Thyroid gland (tissue), 4 donors: ENCODE results near the gene SSX2IP. TPM values are rescaled to one million over a fixed set of nuclear protein-coding genes. Genes with fewer than 3 reads are reported as not detected.
A peak's percentile ranks its signal among the peaks of the same experiment; 100 is the strongest.
"Not testable (repeated sequence)": the region's sequence is repeated elsewhere in the genome, so short reads cannot be mapped to it uniquely, and the experiment has no call there.

Experiments used
- DNase-seq, 2 donors: peaks; one replicate each; pipeline ENCODE4 v3.0.0-alpha.2; 2019
- H3K27ac ChIP-seq, 3 donors: fragments of 200-600 bp; sonication (generic); 1 replicate in 2 of 3; 2 replicates in 1 of 3; pipeline ENCODE4 v1.5.1; 2016 to 2019; ENCODE audit warnings: mild to moderate bottlenecking in 1 of 3, moderate library complexity in 1 of 3
- H3K27me3 ChIP-seq: fragments of 200-600 bp; sonication (generic); one replicate; pipeline ENCODE4 v1.5.1; 2019
- H3K36me3 ChIP-seq, 2 donors: fragments of 200-600 bp; sonication (generic); one replicate each; pipeline ENCODE4 v1.5.1; 2016 to 2019
- H3K4me1 ChIP-seq, 2 donors: fragments of 200-600 bp; sonication (generic); one replicate each; pipeline ENCODE4 v1.5.1; 2017 to 2019
- H3K4me3 ChIP-seq, 3 donors: fragments of 200-600 bp; sonication (generic); replicated peaks in 1 of 3; 1 replicate in 2 of 3; 2 replicates in 1 of 3; pipeline ENCODE4 v1.5.1; 2016; ENCODE audit warnings: mild to moderate bottlenecking in 1 of 3
- H3K9me3 ChIP-seq: fragments of 200-600 bp; sonication (generic); one replicate; pipeline ENCODE4 v1.5.1; 2017
- POLR2A ChIP-seq, 2 donors: fragments of 450-650 bp; IDR thresholded peaks; one replicate each; pipeline ENCODE4 v1.6.1; 2017; ENCODE audit warnings: antibody characterized with exemption in 2 of 2, mild to moderate bottlenecking in 2 of 2, moderate library complexity in 1 of 2
- WGBS, 2 donors: methylation state at CpG; one replicate each; pipeline ENCODE4 v1.1.5; 2017; 5-methylcytosine and 5-hydroxymethylcytosine counted together
- intact Hi-C: fragments of 100-400 bp; cut with DNase I; formaldehyde crosslinking; loops from one replicate; pipeline ENCODE4 v1.15.1; 2023
- total RNA-seq, 4 donors: library from RNA; depleted of rRNA; stranded (reverse); fragments of >200 nt; gene quantifications; one replicate each; pipeline ENCODE4 v1.2.3, GENCODE V29; 2016
- TF ChIP-seq, protein P1 (sequence below), 6 experiments: fragments of 200-600 bp in 3 of 6; fragments of 450-650 bp in 3 of 6; sonication (generic) in 3 of 6; IDR thresholded peaks; one replicate each; pipeline ENCODE4 v1.5.1; 2016 to 2019; ENCODE audit warnings: antibody characterized with exemption in 6 of 6, mild to moderate bottlenecking in 2 of 6, inconsistent platforms in 1 of 6, moderate library complexity in 1 of 6

SSX2IP gene
- total RNA-seq, 4 donors from 2014 or later, result 9.0 to 11.4 (median 9.5) TPM

DNA sequence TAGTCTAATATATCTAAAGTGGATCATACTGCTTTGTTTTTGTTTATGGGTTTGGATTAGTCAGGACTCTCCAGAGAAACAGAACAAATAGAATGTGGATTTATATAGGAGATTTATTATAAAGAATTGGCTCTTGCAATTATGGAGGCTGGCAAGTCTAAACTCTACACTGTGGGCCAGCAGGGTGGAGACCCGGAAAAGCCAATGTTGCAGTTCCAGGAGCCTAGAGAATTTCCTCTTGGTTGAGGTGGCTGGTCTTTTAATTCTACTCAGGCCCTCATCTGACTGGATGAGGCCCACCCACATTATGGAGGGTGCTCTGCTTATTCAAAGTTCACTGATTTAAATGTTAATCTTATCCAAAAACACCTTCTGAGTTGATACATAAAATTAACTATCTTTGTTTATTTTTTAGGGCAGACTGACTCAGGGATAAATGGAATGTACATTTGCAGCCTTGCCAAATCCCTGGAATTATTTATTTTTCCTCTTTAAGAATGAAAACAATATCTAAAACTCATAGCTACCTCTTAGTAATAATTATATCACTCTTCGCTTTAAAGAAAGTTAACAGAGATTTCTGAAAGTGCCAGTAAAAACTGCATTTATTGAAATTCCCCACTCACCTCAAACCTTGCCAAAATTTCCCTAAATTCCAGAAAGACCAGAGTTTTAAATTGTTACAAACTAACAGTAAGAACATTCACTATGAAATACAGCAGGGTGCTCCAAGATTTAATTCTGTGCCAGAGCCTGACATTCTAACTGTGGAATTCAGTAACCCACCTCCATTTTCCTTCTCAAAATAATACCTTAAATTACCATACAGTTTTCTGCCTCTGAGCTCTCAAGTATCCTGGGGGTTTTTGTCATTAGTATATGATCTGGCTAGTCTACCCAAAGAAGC is 36.6 kb upstream of the SSX2IP start:
- DNase-seq, result no peak
- Histone ChIP-seq H3K9me3 (no peaks in the 10 kb centered on the region), H3K4me3 (no peak overlapping the region), H3K27ac (no peak overlapping the region), H3K4me1 (no peaks in the 10 kb centered on the region), H3K36me3 (no peaks in the 10 kb centered on the region), H3K27me3 (no peaks in the 10 kb centered on the region)
- intact Hi-C loops, result no loop called here
- 83 to 89% methylated on average over 2 of the region's 2 CpGs for WGBS, 2 donors
- TF ChIP-seq POLR2A (IDR thresholded peaks at IDR 0.05), result no peak
- TF ChIP-seq, protein P1, sequence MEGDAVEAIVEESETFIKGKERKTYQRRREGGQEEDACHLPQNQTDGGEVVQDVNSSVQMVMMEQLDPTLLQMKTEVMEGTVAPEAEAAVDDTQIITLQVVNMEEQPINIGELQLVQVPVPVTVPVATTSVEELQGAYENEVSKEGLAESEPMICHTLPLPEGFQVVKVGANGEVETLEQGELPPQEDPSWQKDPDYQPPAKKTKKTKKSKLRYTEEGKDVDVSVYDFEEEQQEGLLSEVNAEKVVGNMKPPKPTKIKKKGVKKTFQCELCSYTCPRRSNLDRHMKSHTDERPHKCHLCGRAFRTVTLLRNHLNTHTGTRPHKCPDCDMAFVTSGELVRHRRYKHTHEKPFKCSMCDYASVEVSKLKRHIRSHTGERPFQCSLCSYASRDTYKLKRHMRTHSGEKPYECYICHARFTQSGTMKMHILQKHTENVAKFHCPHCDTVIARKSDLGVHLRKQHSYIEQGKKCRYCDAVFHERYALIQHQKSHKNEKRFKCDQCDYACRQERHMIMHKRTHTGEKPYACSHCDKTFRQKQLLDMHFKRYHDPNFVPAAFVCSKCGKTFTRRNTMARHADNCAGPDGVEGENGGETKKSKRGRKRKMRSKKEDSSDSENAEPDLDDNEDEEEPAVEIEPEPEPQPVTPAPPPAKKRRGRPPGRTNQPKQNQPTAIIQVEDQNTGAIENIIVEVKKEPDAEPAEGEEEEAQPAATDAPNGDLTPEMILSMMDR (IDR thresholded peaks at IDR 0.05), result no peak

DNA sequence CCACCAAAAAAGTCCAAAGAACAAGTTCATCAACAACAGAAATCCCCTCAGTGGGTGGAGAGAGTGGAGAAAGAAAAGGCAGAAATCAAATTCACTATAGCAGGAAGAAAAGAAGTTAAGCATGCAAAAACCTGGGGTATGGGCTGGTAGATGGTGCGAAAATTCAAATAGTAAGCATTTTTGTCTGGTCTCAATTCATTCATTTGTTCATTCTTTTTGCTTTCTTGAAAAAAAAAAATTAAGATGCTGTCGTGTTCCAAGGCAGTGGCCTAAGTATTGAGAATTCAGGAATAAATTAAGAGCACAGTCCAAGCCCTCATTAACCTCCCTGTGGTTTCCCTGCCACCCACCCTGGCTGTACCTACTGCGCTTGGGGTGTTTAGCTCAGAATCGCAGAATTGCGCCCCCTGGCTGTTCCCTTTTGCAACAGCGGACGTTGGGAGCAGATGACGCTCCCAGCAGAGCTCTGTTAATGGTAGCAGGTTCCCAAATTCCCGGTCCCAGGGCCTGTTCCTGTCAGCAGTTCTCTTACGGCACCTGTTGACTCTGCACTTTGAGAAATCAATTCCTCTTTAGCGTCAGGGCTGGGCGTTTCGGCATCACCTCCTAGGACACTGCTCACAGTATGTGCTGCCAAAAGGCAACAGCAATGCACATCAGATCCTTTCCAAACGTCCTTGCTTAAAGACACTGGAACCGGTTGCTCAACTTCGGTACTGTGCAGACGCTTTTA is 34.0 kb upstream of the SSX2IP start:
- Histone ChIP-seq H3K27ac (no peak overlapping the region), H3K4me3 (no peak overlapping the region), H3K27me3 (no peaks in the 10 kb centered on the region), H3K4me1 (peaks cover 0 to 4% of the 10 kb centered on the region in 2 donors), H3K9me3 (no peaks in the 10 kb centered on the region), H3K36me3 (no peaks in the 10 kb centered on the region)
- TF ChIP-seq POLR2A (IDR thresholded peaks at IDR 0.05), result no peak
- TF ChIP-seq, protein P1 (IDR thresholded peaks at IDR 0.05), result peak in 2 of 6 experiments; percentile 3 to 10
- DNase-seq, result peak in 1 of 2 donors; percentile 5
- intact Hi-C loops, result no loop called here
- 62 to 63% methylated on average over 13 to 17 of the region's 17 CpGs for WGBS, 2 donors

DNA sequence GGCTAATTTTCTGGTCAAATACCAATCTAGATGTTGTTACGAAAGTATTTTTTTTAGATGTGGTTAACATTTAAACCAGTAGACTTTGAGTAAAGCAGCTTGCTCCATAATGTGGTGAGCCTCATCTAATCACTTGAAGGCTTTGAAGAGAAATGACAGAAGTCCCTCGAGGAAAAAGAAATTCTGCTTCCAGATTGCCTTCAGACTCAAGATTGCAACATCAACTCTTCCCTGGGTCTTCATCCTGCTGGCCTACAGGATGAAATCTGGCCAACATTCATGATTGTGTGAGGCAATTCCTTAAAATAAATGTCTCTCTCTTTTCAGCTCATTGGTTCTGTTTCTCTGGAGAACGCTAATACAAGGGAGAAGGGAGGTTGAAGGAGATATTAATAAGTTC is 32.5 kb upstream of the SSX2IP start:
- H3K4me1 ChIP-seq, result peaks cover 0 to 4% of the 10 kb centered on the region in 2 donors
- H3K27ac ChIP-seq, result no peak overlapping the region
- H3K9me3 ChIP-seq, result no peaks in the 10 kb centered on the region
- TF ChIP-seq, protein P1 (IDR thresholded peaks at IDR 0.05), result no peak
- no peak for TF ChIP-seq POLR2A (IDR thresholded peaks at IDR 0.05)
- no peak for DNase-seq
- no peak overlapping the region for H3K4me3 ChIP-seq
- 86% methylated on average over 3 of the region's 3 CpGs for WGBS, 2 donors
- H3K27me3 ChIP-seq, result no peaks in the 10 kb centered on the region
- no peaks in the 10 kb centered on the region for H3K36me3 ChIP-seq
- intact Hi-C loops, result no loop called here

DNA sequence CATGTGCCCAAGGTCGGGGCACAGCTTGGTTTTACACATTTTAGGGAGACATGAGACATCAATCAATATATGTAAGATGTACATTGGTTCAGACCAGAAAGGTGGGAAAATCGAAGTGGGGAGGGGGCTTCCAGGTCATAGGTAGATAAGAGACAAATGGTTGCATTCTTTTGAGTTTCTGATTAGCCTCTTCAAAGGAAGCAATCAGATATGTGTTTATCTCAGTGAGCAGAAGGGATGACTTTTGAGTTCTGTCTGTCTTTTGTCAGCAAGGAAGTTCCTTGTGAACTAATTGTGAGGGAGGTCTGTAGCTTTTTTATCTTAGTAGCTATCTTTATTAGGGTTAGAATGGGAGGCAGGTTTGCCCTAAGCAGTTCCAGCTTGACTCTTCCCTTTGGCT is 31.6 kb upstream of the SSX2IP start:
- intact Hi-C loops, DNase-seq: not testable (repeated sequence)

DNA sequence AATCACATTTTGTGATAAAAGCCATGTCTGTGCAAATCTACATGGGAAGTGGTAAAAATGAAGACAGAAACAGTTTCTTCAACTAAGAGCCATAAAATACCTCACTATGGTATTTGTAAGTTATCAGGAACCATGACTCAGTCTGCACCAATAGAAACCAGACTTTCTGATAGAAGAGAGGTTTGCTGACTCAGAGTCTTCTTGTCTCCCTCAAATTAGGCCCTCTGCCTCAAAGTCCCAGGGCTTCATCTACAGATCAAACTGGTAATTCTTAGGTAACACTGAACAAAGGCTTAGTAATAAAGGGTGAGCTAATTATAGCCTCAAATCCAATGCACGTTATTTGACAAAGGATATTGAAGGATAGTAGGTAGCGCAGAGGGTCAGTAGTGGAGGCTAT is 30.9 kb upstream of the SSX2IP start:
- H3K36me3 ChIP-seq, result no peaks in the 10 kb centered on the region
- intact Hi-C loops, result no loop called here
- no peaks in the 10 kb centered on the region for H3K27me3 ChIP-seq
- no peak for DNase-seq
- no peaks in the 10 kb centered on the region for H3K9me3 ChIP-seq
- H3K27ac ChIP-seq, result no peak overlapping the region
- H3K4me1 ChIP-seq, result peaks cover 0 to 4% of the 10 kb centered on the region in 2 donors
- TF ChIP-seq, protein P1 (IDR thresholded peaks at IDR 0.05), result no peak
- no peak for TF ChIP-seq POLR2A (IDR thresholded peaks at IDR 0.05)
- H3K4me3 ChIP-seq, result no peak overlapping the region
- WGBS, 2 donors, result 90 to 93% methylated on average over 2 of the region's 2 CpGs

More for the DNA sequence above, 31.6 kb upstream of the SSX2IP start:
- H3K27ac ChIP-seq, H3K4me1 ChIP-seq, H3K27me3 ChIP-seq, H3K36me3 ChIP-seq, H3K4me3 ChIP-seq, H3K9me3 ChIP-seq: not testable (repeated sequence)
- WGBS, 2 donors, result 71 to 87% methylated on average over 2 of the region's 2 CpGs
